ENCODE results near the gene CYP27B1. TPM values are rescaled to one million over a fixed set of nuclear protein-coding genes. Genes with fewer than 3 reads are reported as not detected.

The CYP27B1 gene
- total and polyA plus RNA-seq, 2 experiments from 2014 or later: 1.1 to 2.7 TPM

GRCh38 chr12:57800965-57801364 lies 34.1 kb upstream of the CYP27B1 start (continued):
- no peak for TF ChIP-seq ZNF462 (CRISPR knock-in tag; IDR thresholded peaks at IDR 0.05)
- no peak for TF ChIP-seq POLR2AphosphoS5 (IDR thresholded peaks at IDR 0.05; ENCODE audit: low read depth)
- TF ChIP-seq JUNB (IDR thresholded peaks at IDR 0.05; ENCODE audit: unreplicated experiment): no peak

GRCh38 chr12:57797933-57798332 lies 31.1 kb upstream of the CYP27B1 start:
- H3K27me3 Mint-ChIP-seq (ENCODE audit: insufficient read depth, low read depth, poor library complexity): no peaks in the 10 kb centered on the region
- H3F3A ChIP-seq (replicated peaks; ENCODE audit: low read depth): no peaks in the 10 kb centered on the region
- H3K79me2 ChIP-seq (replicated peaks; ENCODE audit: insufficient read depth): no peaks in the 10 kb centered on the region
- H3K27ac ChIP-seq (ENCODE audit: low read depth): no peak overlapping the region
- no peaks in the 10 kb centered on the region for H3K9me3 Mint-ChIP-seq
- H3K27ac Mint-ChIP-seq: no peak overlapping the region
- no peak for DNase-seq (ENCODE audit: low spot score)
- no peaks in the 10 kb centered on the region for H3K9me2 ChIP-seq (ENCODE audit: insufficient read depth)
- H3K4me3 Mint-ChIP-seq: no peak overlapping the region
- H3K36me3 Mint-ChIP-seq (ENCODE audit: low read depth): peaks cover 37% of the 10 kb centered on the region
- H4K20me1 ChIP-seq (replicated peaks; ENCODE audit: insufficient read depth): peaks cover 4% of the 10 kb centered on the region
- no peak overlapping the region for H2AFZ ChIP-seq
- H3K4me1 Mint-ChIP-seq: no peaks in the 10 kb centered on the region
- no peak for ATAC-seq
- H3K36me3 ChIP-seq (ENCODE audit: insufficient read depth): peaks cover 36% of the 10 kb centered on the region
- H3K4me1 ChIP-seq (ENCODE audit: insufficient read depth): no peaks in the 10 kb centered on the region
- H3K4me3 ChIP-seq: no peak overlapping the region
- no peaks in the 10 kb centered on the region for H3K27me3 ChIP-seq (ENCODE audit: insufficient read depth)
- no peak overlapping the region for H3K4me2 ChIP-seq
- TF ChIP-seq ZNF462 (CRISPR knock-in tag; IDR thresholded peaks at IDR 0.05) (no peak), ZNF114 (CRISPR knock-in tag; IDR thresholded peaks at IDR 0.05) (no peak), NANOG (IDR thresholded peaks at IDR 0.05; ENCODE audit: borderline replicate concordance) (no peak), ETS1 (IDR thresholded peaks at IDR 0.05) (no peak), STAT1 (IDR thresholded peaks at IDR 0.05; ENCODE audit: unreplicated experiment) (no peak)
